ENCODE results near the gene STK32C. TPM values are rescaled to one million over a fixed set of nuclear protein-coding genes. Genes with fewer than 3 reads are reported as not detected.
A peak's percentile ranks its signal among the peaks of the same experiment; 100 is the strongest.

STK32C gene
- total and polyA plus RNA-seq, 4 donors: 5.1 to 22.0 (median 16.3) TPM

DNA sequence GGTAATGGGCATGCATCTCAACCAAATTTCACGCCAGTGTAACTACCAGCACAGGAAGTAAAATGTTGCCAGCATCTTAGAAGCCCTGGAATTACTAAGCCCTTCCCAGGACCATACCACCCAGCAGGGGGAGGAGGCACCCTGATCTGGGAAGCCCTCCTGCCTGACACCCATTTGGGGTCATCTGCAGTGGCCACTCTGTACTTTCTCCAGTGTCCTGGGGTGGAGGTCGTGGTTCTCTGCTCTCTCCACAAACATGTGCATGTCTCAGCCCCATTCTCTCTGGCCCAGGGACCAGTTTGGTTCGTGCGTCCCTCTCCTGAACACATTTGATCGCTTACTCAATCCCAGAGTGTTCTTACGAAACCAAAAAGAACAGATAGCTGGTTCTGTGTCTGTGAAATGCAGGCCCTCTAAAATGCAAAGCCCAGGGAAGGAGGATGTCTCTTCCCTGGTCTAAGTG lies 14.9 kb upstream of the STK32C start:
- 38 to 49% methylated on average over 6 of the region's 6 CpGs for WGBS, 2 donors
- H3K27me3 ChIP-seq (ENCODE audit: control insufficient read depth in 3 of 3, insufficient read depth in 3 of 3, low read length in 2 of 3): no peaks in the 10 kb centered on the region
- H3K4me3 ChIP-seq: no peak overlapping the region
- no peaks in the 10 kb centered on the region for H3K9me3 ChIP-seq (ENCODE audit: control insufficient read depth in 4 of 4, insufficient read depth in 3 of 4, low read length in 3 of 4)
- ATAC-seq (ENCODE audit: insufficient read depth, low FRiP score) (peak; percentile 20), DNase-seq (peak in 1 of 3 donors; percentile 42)
- H3K4me1 ChIP-seq (ENCODE audit: control insufficient read depth in 5 of 5, insufficient read depth in 5 of 5, low read length in 5 of 5): peaks cover 0 to 7% (median 0%) of the 10 kb centered on the region in 5 donors
- H3K36me3 ChIP-seq (ENCODE audit: control insufficient read depth in 4 of 4, insufficient read depth in 4 of 4, low read length in 4 of 4): peaks cover 0 to 3% (median under 1%) of the 10 kb centered on the region in 4 donors
- H3K9ac ChIP-seq (ENCODE audit: insufficient read depth in 1 of 2, low read length in 2 of 2): no peak overlapping the region
- no peak overlapping the region for H3K27ac ChIP-seq (ENCODE audit: low read depth in 1 of 2, low read length in 1 of 2)
- no peak for TF ChIP-seq CTCF (IDR thresholded peaks at IDR 0.05; ENCODE audit: control extremely low read depth, extremely low read depth)

- Histone ChIP-seq H3K27me3 (ENCODE audit: control insufficient read depth in 3 of 3, insufficient read depth in 3 of 3, low read length in 2 of 3) (no peaks in the 10 kb centered on the region), H3K4me1 (ENCODE audit: control insufficient read depth in 5 of 5, insufficient read depth in 5 of 5, low read length in 5 of 5) (peaks cover 0 to 7% (median 0%) of the 10 kb centered on the region in 5 donors), H3K9ac (ENCODE audit: insufficient read depth in 1 of 2, low read length in 2 of 2) (no peak overlapping the region), H3K36me3 (ENCODE audit: control insufficient read depth in 4 of 4, insufficient read depth in 4 of 4, low read length in 4 of 4) (peaks cover 0 to 2% (median 0%) of the 10 kb centered on the region in 4 donors), H3K9me3 (ENCODE audit: control insufficient read depth in 4 of 4, insufficient read depth in 3 of 4, low read length in 3 of 4) (no peaks in the 10 kb centered on the region), H3K4me3 (no peak overlapping the region), H3K27ac (ENCODE audit: low read depth in 1 of 2, low read length in 1 of 2) (no peak overlapping the region)
- 94 to 97% methylated on average over 10 of the region's 10 CpGs for WGBS, 2 donors
- no peak for DNase-seq
- ATAC-seq (ENCODE audit: insufficient read depth, low FRiP score): no peak
- no peak for TF ChIP-seq CTCF (IDR thresholded peaks at IDR 0.05; ENCODE audit: control extremely low read depth, extremely low read depth)
Measured at GRCh38 chr10:132321726-132322125, 14.0 kb upstream of the STK32C start.

- Histone ChIP-seq H3K27me3 (ENCODE audit: control insufficient read depth in 3 of 3, insufficient read depth in 3 of 3, low read length in 2 of 3) (no peaks in the 10 kb centered on the region), H3K4me3 (no peak overlapping the region), H3K9me3 (ENCODE audit: control insufficient read depth in 4 of 4, insufficient read depth in 3 of 4, low read length in 3 of 4) (no peaks in the 10 kb centered on the region), H3K36me3 (ENCODE audit: control insufficient read depth in 4 of 4, insufficient read depth in 4 of 4, low read length in 4 of 4) (peaks cover 0 to 2% (median 0%) of the 10 kb centered on the region in 4 donors), H3K4me1 (ENCODE audit: control insufficient read depth in 5 of 5, insufficient read depth in 5 of 5, low read length in 5 of 5) (peaks cover 0 to 7% (median 0%) of the 10 kb centered on the region in 5 donors), H3K9ac (ENCODE audit: insufficient read depth in 1 of 2, low read length in 2 of 2) (no peak overlapping the region), H3K27ac (ENCODE audit: low read depth in 1 of 2, low read length in 1 of 2) (no peak overlapping the region)
- WGBS, 2 donors: 88 to 90% methylated on average over 13 of the region's 13 CpGs
- TF ChIP-seq CTCF (IDR thresholded peaks at IDR 0.05; ENCODE audit: control extremely low read depth, extremely low read depth): no peak
- no peak for ATAC-seq (ENCODE audit: insufficient read depth, low FRiP score)
- no peak for DNase-seq
Measured at GRCh38 chr10:132320654-132321469, 13.1 kb upstream of the STK32C start.
